ENCODE results near the gene GALNT9. TPM values are rescaled to one million over a fixed set of nuclear protein-coding genes. Genes with fewer than 3 reads are reported as not detected.

Gene GALNT9
- total RNA-seq, 2 donors from 2014 or later, result 0.14 to 1.0 TPM

GRCh38 chr12:132227782-132228475 lies 101.5 kb downstream of the GALNT9 start:
- TF ChIP-seq POLR2AphosphoS5 (IDR thresholded peaks at IDR 0.05) (no peak), CTCF (IDR thresholded peaks at IDR 0.05) (no peak), POLR2A (IDR thresholded peaks at IDR 0.05) (no peak)
- H3K4me3 ChIP-seq, result no peak overlapping the region
- no peak for DNase-seq (ENCODE audit: low spot score)
- WGBS, result 50% methylated on average over 24 of the region's 26 CpGs
- H3K4me1 ChIP-seq (replicated peaks), result no peaks in the 10 kb centered on the region
- intact Hi-C loops (cut with DNase I), result no loop called here
- H3K27ac ChIP-seq, result no peak overlapping the region
- no peaks in the 10 kb centered on the region for H3K9me3 ChIP-seq
- peaks cover 15% of the 10 kb centered on the region for H3K27me3 ChIP-seq (replicated peaks; ENCODE audit: insufficient read depth)
- no peaks in the 10 kb centered on the region for H3K36me3 ChIP-seq

- intact Hi-C loops (cut with DNase I), result no loop called here
- H3K27me3 ChIP-seq (replicated peaks; ENCODE audit: insufficient read depth), result peaks cover 15% of the 10 kb centered on the region
- no peaks in the 10 kb centered on the region for H3K36me3 ChIP-seq
- WGBS, result 56% methylated on average over 28 of the region's 28 CpGs
- H3K4me3 ChIP-seq, result no peak overlapping the region
- no peak for DNase-seq (ENCODE audit: low spot score)
- H3K27ac ChIP-seq, result no peak overlapping the region
- no peaks in the 10 kb centered on the region for H3K9me3 ChIP-seq
- H3K4me1 ChIP-seq (replicated peaks), result no peaks in the 10 kb centered on the region
- no peak for TF ChIP-seq CTCF (IDR thresholded peaks at IDR 0.05)
- no peak for TF ChIP-seq POLR2AphosphoS5 (IDR thresholded peaks at IDR 0.05)
- TF ChIP-seq POLR2A (IDR thresholded peaks at IDR 0.05), result no peak
Observed at GRCh38 chr12:132227118-132227517, 102.3 kb downstream of the GALNT9 start.

GRCh38 chr12:132226604-132227003 lies 102.8 kb downstream of the GALNT9 start:
- Histone ChIP-seq H3K36me3 (no peaks in the 10 kb centered on the region), H3K27ac (no peak overlapping the region), H3K4me3 (no peak overlapping the region), H3K4me1 (replicated peaks) (no peaks in the 10 kb centered on the region), H3K9me3 (no peaks in the 10 kb centered on the region), H3K27me3 (replicated peaks; ENCODE audit: insufficient read depth) (peaks cover 15% of the 10 kb centered on the region)
- intact Hi-C loops (cut with DNase I), result no loop called here
- 91% methylated on average over 1 of the region's 1 CpG for WGBS
- no peak for DNase-seq (ENCODE audit: low spot score)
- TF ChIP-seq POLR2A (IDR thresholded peaks at IDR 0.05) (no peak), CTCF (IDR thresholded peaks at IDR 0.05) (no peak), POLR2AphosphoS5 (IDR thresholded peaks at IDR 0.05) (no peak)

GRCh38 chr12:132225214-132225613 lies 104.2 kb downstream of the GALNT9 start:
- Histone ChIP-seq H3K9me3 (no peaks in the 10 kb centered on the region), H3K4me3 (no peak overlapping the region), H3K27ac (no peak overlapping the region), H3K36me3 (no peaks in the 10 kb centered on the region), H3K27me3 (replicated peaks; ENCODE audit: insufficient read depth) (peaks cover 15% of the 10 kb centered on the region), H3K4me1 (replicated peaks) (no peaks in the 10 kb centered on the region)
- no peak for DNase-seq (ENCODE audit: low spot score)
- 87% methylated on average over 1 of the region's 1 CpG for WGBS
- intact Hi-C loops (cut with DNase I), result no loop called here
- TF ChIP-seq CTCF (IDR thresholded peaks at IDR 0.05), result no peak
- no peak for TF ChIP-seq POLR2A (IDR thresholded peaks at IDR 0.05)
- no peak for TF ChIP-seq POLR2AphosphoS5 (IDR thresholded peaks at IDR 0.05)

GRCh38 chr12:132224484-132224883 lies 104.9 kb downstream of the GALNT9 start:
- no peak for DNase-seq (ENCODE audit: low spot score)
- Histone ChIP-seq H3K4me3 (no peak overlapping the region), H3K9me3 (no peaks in the 10 kb centered on the region), H3K4me1 (replicated peaks) (no peaks in the 10 kb centered on the region), H3K27ac (no peak overlapping the region), H3K36me3 (no peaks in the 10 kb centered on the region), H3K27me3 (replicated peaks; ENCODE audit: insufficient read depth) (peaks cover 11% of the 10 kb centered on the region)
- TF ChIP-seq CTCF (IDR thresholded peaks at IDR 0.05) (no peak), POLR2A (IDR thresholded peaks at IDR 0.05) (no peak), POLR2AphosphoS5 (IDR thresholded peaks at IDR 0.05) (no peak)
- 90% methylated on average over 2 of the region's 2 CpGs for WGBS
- intact Hi-C loops (cut with DNase I), result no loop called here

Measured in prostate gland (tissue), 2 donors.